OCI-LY3 (cell line): Measurements from ENCODE around the gene DNAH14.

ENCODE experiments used
- EZH2phosphoT487 ChIP-seq: fragments of 200-600 bp; shearing (Covaris generic); IDR thresholded peaks from 2 replicates; pipeline ENCODE4 v1.6.1; 2018; ENCODE audit warnings: antibody characterized with exemption, mixed run types, low read depth
- TF ChIP-seq, protein P1 (sequence below): fragments of 200-600, 300-600 bp; sonication (generic); IDR thresholded peaks from 2 replicates; pipeline ENCODE4 v1.5.1; 2014; ENCODE audit warnings: antibody characterized with exemption, low read length, low read depth

GRCh38 chr1:225277445-225277844, 348.0 kb downstream of the DNAH14 start:
- TF ChIP-seq, protein P1, sequence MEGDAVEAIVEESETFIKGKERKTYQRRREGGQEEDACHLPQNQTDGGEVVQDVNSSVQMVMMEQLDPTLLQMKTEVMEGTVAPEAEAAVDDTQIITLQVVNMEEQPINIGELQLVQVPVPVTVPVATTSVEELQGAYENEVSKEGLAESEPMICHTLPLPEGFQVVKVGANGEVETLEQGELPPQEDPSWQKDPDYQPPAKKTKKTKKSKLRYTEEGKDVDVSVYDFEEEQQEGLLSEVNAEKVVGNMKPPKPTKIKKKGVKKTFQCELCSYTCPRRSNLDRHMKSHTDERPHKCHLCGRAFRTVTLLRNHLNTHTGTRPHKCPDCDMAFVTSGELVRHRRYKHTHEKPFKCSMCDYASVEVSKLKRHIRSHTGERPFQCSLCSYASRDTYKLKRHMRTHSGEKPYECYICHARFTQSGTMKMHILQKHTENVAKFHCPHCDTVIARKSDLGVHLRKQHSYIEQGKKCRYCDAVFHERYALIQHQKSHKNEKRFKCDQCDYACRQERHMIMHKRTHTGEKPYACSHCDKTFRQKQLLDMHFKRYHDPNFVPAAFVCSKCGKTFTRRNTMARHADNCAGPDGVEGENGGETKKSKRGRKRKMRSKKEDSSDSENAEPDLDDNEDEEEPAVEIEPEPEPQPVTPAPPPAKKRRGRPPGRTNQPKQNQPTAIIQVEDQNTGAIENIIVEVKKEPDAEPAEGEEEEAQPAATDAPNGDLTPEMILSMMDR, result no peak
- TF ChIP-seq EZH2phosphoT487, result no peak
